KMS-11 (cell line): ENCODE results near the gene TREH.

Experiments used
- H2AFZ ChIP-seq: fragments of 200-600 bp; sonication (generic); 2 replicates; pipeline ENCODE4 v1.6.1; 2016; ENCODE audit warnings: antibody characterized with exemption, mixed run types, low read depth
- H3K27ac ChIP-seq: fragments of 200-600 bp; sonication (generic); 2 replicates; pipeline ENCODE4 v1.6.1; 2016; ENCODE audit warnings: mild to moderate bottlenecking, mixed run types
- H3K27me3 ChIP-seq: fragments of 200-600 bp; sonication (generic); 2 replicates; pipeline ENCODE4 v1.6.1; 2017; ENCODE audit warnings: mild to moderate bottlenecking, low read depth, mixed run types, moderate library complexity; ENCODE audit not compliant: insufficient read depth
- H3K36me3 ChIP-seq: fragments of 200-600 bp; sonication (generic); 2 replicates; pipeline ENCODE4 v1.6.1; 2017; ENCODE audit warnings: mild to moderate bottlenecking, mixed run types; ENCODE audit not compliant: insufficient read depth
- H3K4me1 ChIP-seq: fragments of 200-600 bp; sonication (generic); 2 replicates; pipeline ENCODE4 v1.6.1; 2016; ENCODE audit warnings: mild to moderate bottlenecking, low read depth, mixed run types; ENCODE audit not compliant: poor library complexity, severe bottlenecking
- H3K4me2 ChIP-seq: fragments of 200-600 bp; sonication (generic); 2 replicates; pipeline ENCODE4 v1.7.0; 2016; ENCODE audit warnings: mild to moderate bottlenecking, mixed run types
- H3K4me3 ChIP-seq: fragments of 200-600 bp; sonication (generic); IDR thresholded peaks from 2 replicates; pipeline ENCODE4 v1.6.1; 2017; ENCODE audit warnings: low read depth, low read length, mixed read lengths; ENCODE audit not compliant: insufficient read depth
- H3K79me2 ChIP-seq: fragments of 200-600 bp; sonication (generic); 2 replicates; pipeline ENCODE4 v1.6.1; 2016; ENCODE audit warnings: low read depth, mixed run types; ENCODE audit not compliant: insufficient read depth
- H3K9ac ChIP-seq: fragments of 200-600 bp; sonication (generic); 2 replicates; pipeline ENCODE4 v1.6.1; 2016; ENCODE audit warnings: mild to moderate bottlenecking, mixed run types
- H4K20me1 ChIP-seq: fragments of 200-600 bp; sonication (generic); 2 replicates; pipeline ENCODE4 v1.6.1; 2016; ENCODE audit warnings: mild to moderate bottlenecking, mixed run types; ENCODE audit not compliant: insufficient read depth
- TF ChIP-seq, protein P1 (sequence below): fragments of 200-600 bp; sonication (generic); conservative IDR thresholded peaks from 2 replicates; pipeline ENCODE4 v1.6.1; 2017; ENCODE audit warnings: low read depth, mild to moderate bottlenecking, antibody characterized with exemption, low read length, moderate library complexity, mixed read lengths

TREH gene

DNA sequence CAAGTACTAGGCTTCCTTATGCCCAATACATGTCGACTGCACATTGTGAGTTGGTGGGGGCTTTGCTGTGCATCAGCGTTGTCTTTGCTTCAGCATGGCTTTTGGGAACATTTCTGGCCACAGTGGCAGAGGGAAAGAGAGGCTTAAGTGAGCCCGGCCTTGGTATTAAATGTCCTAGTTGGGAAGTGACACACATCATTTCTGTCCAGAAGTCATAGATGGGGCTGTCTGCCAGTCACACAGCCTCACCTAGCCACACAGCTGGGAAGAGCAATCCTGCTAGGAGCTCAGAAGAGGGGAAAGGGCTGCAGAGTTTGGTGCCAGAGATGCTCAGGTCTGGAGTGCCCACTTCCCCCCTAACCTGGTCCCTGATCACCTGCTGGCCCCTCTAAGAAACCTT is 27.6 kb downstream of the TREH start:
- no peak overlapping the region for H3K27ac ChIP-seq
- no peak overlapping the region for H2AFZ ChIP-seq
- no peak overlapping the region for H3K4me2 ChIP-seq
- H3K4me3 ChIP-seq: no peak overlapping the region
- H3K27me3 ChIP-seq: no peaks in the 10 kb centered on the region
- no peaks in the 10 kb centered on the region for H4K20me1 ChIP-seq
- TF ChIP-seq, protein P1, sequence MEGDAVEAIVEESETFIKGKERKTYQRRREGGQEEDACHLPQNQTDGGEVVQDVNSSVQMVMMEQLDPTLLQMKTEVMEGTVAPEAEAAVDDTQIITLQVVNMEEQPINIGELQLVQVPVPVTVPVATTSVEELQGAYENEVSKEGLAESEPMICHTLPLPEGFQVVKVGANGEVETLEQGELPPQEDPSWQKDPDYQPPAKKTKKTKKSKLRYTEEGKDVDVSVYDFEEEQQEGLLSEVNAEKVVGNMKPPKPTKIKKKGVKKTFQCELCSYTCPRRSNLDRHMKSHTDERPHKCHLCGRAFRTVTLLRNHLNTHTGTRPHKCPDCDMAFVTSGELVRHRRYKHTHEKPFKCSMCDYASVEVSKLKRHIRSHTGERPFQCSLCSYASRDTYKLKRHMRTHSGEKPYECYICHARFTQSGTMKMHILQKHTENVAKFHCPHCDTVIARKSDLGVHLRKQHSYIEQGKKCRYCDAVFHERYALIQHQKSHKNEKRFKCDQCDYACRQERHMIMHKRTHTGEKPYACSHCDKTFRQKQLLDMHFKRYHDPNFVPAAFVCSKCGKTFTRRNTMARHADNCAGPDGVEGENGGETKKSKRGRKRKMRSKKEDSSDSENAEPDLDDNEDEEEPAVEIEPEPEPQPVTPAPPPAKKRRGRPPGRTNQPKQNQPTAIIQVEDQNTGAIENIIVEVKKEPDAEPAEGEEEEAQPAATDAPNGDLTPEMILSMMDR: no peak
- no peaks in the 10 kb centered on the region for H3K36me3 ChIP-seq
- H3K79me2 ChIP-seq: no peaks in the 10 kb centered on the region
- no peak overlapping the region for H3K9ac ChIP-seq
- peaks cover 6% of the 10 kb centered on the region for H3K4me1 ChIP-seq

DNA sequence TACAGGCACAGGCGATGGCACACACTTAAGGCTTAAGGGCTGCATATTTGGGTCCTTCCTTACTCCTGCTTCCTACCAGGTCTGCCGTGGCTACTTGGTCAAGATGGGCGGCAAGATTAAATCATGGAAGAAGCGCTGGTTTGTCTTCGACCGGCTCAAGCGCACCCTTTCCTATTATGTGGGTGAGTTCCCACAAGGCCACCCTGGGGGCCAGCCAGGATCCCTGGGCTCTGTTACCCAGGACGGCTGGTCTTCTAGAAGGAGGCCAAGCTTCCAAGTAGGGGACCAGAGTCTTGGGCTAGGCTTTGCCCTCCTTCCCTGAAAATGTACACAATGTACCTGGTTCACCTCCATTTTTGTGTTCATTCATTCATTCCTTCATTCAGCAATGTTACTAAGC is 29.1 kb downstream of the TREH start:
- Histone ChIP-seq H3K27ac (no peak overlapping the region), H4K20me1 (no peaks in the 10 kb centered on the region), H3K4me2 (no peak overlapping the region), H3K36me3 (no peaks in the 10 kb centered on the region), H3K9ac (no peak overlapping the region), H2AFZ (no peak overlapping the region), H3K27me3 (no peaks in the 10 kb centered on the region), H3K4me1 (peaks cover 6% of the 10 kb centered on the region), H3K79me2 (no peaks in the 10 kb centered on the region), H3K4me3 (no peak overlapping the region)
- TF ChIP-seq, protein P1: no peak

DNA sequence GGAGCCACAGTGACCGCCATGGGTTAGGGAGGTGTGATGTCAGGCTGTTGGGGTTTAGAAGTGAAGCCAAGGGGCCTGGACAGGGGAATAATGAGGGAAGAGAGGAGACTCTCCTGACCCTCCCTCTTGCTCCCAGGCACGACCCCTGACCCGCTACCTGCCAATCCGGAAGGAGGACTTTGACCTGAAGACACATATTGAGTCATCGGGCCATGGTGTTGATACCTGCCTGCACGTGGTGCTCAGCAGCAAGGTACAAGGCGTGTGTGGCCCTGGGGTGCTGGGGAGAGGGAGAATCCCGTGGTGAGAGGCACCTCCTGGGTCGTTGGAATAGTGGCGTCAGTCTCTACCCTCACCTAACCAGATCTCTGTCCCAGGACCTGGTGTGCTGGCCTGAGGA is 29.5 kb downstream of the TREH start:
- H4K20me1 ChIP-seq: no peaks in the 10 kb centered on the region
- TF ChIP-seq, protein P1: no peak
- no peak overlapping the region for H3K27ac ChIP-seq
- no peak overlapping the region for H2AFZ ChIP-seq
- H3K4me3 ChIP-seq: no peak overlapping the region
- no peaks in the 10 kb centered on the region for H3K27me3 ChIP-seq
- no peaks in the 10 kb centered on the region for H3K79me2 ChIP-seq
- H3K4me2 ChIP-seq: no peak overlapping the region
- no peak overlapping the region for H3K9ac ChIP-seq
- H3K4me1 ChIP-seq: peaks cover 6% of the 10 kb centered on the region
- H3K36me3 ChIP-seq: no peaks in the 10 kb centered on the region

DNA sequence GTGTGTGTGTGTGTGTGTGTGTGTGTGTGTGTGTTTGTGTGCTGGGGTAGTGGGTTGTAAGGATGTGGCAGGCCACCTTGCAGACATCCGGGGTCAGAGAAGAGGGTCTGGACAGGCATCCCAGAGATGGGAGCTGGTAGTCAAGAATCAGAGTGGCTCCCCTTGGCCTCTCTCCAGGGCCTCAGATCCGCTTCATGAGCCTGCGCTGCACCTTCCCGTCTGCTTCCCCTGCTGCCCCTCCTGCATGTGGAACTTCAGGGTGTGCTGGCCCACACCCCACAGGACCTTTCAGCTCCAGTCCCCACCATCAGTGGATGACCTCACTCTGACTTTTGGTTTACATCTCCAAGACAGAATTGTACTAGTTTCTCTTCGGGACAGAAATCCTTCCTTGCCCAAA is 31.2 kb downstream of the TREH start:
- no peaks in the 10 kb centered on the region for H3K36me3 ChIP-seq

More for the DNA sequence above, 31.2 kb downstream of the TREH start:
- Histone ChIP-seq H3K4me1 (peaks cover 6% of the 10 kb centered on the region), H3K79me2 (no peaks in the 10 kb centered on the region), H2AFZ (no peak overlapping the region), H3K4me2 (no peak overlapping the region), H3K27me3 (no peaks in the 10 kb centered on the region), H4K20me1 (no peaks in the 10 kb centered on the region), H3K9ac (no peak overlapping the region), H3K27ac (no peak overlapping the region), H3K4me3 (no peak overlapping the region)
- TF ChIP-seq, protein P1: no peak
